Measurements from ENCODE around the gene COX6A1.

DNA sequence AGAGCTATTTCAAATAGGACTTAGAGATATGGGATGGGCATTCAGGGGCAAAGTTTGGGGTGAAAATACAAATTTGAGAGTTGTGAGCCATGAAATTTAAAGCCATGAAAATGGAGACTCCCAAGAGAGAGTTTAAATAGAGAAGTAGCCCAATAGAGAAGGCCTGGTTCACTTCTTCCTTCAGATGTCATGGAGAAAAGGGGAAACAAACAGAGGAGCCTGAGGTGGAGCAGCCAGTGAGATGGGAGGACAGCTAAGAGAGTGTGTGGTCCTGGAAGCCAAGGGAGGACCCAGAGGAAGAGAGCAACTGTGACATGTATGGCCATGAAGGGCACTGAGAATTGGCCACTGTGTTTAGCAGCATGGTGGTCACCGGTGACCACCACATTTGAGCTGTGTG lies 45.7 kb downstream of the COX6A1 start:
- TF ChIP-seq, protein P1, sequence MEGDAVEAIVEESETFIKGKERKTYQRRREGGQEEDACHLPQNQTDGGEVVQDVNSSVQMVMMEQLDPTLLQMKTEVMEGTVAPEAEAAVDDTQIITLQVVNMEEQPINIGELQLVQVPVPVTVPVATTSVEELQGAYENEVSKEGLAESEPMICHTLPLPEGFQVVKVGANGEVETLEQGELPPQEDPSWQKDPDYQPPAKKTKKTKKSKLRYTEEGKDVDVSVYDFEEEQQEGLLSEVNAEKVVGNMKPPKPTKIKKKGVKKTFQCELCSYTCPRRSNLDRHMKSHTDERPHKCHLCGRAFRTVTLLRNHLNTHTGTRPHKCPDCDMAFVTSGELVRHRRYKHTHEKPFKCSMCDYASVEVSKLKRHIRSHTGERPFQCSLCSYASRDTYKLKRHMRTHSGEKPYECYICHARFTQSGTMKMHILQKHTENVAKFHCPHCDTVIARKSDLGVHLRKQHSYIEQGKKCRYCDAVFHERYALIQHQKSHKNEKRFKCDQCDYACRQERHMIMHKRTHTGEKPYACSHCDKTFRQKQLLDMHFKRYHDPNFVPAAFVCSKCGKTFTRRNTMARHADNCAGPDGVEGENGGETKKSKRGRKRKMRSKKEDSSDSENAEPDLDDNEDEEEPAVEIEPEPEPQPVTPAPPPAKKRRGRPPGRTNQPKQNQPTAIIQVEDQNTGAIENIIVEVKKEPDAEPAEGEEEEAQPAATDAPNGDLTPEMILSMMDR (IDR thresholded peaks at IDR 0.05; ENCODE audit: low read depth, low read length, poor library complexity, severe bottlenecking), result no peak
- TF ChIP-seq EZH2phosphoT487 (IDR thresholded peaks at IDR 0.05; ENCODE audit: borderline replicate concordance, low read length), result no peak
